UCSD-AML1 (cell line): ENCODE results near the gene ADPGK.

Source experiments
- DNase-seq: peaks from one replicate; lab custom pipeline; 2025; ENCODE audit not compliant: unreplicated experiment; lab: John Stamatoyannopoulos, UW

The ADPGK gene

GRCh38 chr15:72790302-72790910 lies 6.8 kb upstream of the ADPGK start:
- no peak for DNase-seq

GRCh38 chr15:72787526-72787925 lies 4.0 kb upstream of the ADPGK start:
- DNase-seq, result no peak

- no peak for DNase-seq
Observed at GRCh38 chr15:72786676-72787345, 3.3 kb upstream of the ADPGK start.

GRCh38 chr15:72786242-72786641 lies 2.7 kb upstream of the ADPGK start:
- no peak for DNase-seq

- DNase-seq, result no peak
Observed at GRCh38 chr15:72785841-72786240, 2.3 kb upstream of the ADPGK start.

- DNase-seq, result no peak
Observed at GRCh38 chr15:72785432-72785831, 1.9 kb upstream of the ADPGK start.

GRCh38 chr15:72784456-72784876 lies 908 bp upstream of the ADPGK start:
- DNase-seq, result no peak

- no peak for DNase-seq
Observed at GRCh38 chr15:72783004-72783639, 436 bp downstream of the ADPGK start.

GRCh38 chr15:72782274-72783003 lies 1.1 kb downstream of the ADPGK start:
- no peak for DNase-seq

- DNase-seq, result no peak
Observed at GRCh38 chr15:72781631-72782030, 1.9 kb downstream of the ADPGK start.

- DNase-seq, result no peak
Observed at GRCh38 chr15:72778796-72779195, 4.8 kb downstream of the ADPGK start.

GRCh38 chr15:72774696-72775383 lies 8.7 kb downstream of the ADPGK start:
- no peak for DNase-seq

- DNase-seq, result no peak
Observed at GRCh38 chr15:72771329-72771725, 12.2 kb downstream of the ADPGK start.

- no peak for DNase-seq
Observed at GRCh38 chr15:72770673-72771328, 12.8 kb downstream of the ADPGK start.

GRCh38 chr15:72766780-72767179 lies 16.8 kb downstream of the ADPGK start:
- no peak for DNase-seq

- no peak for DNase-seq
Observed at GRCh38 chr15:72766025-72766424, 17.5 kb downstream of the ADPGK start.

- DNase-seq, result no peak
Observed at GRCh38 chr15:72764656-72765055, 18.9 kb downstream of the ADPGK start.

- DNase-seq, result no peak
Observed at GRCh38 chr15:72760590-72761260, 22.8 kb downstream of the ADPGK start.

- no peak for DNase-seq
Observed at GRCh38 chr15:72758182-72758581, 25.4 kb downstream of the ADPGK start.

- no peak for DNase-seq
Observed at GRCh38 chr15:72754096-72754495, 29.5 kb downstream of the ADPGK start.
